A673 (cell line): ENCODE data around the gene SEC14L3.

Experiments used
- EZH2 ChIP-seq: fragments of 200-600 bp; sonication (generic); IDR thresholded peaks from 2 replicates; pipeline ENCODE4 v1.6.1; 2017; ENCODE audit warnings: borderline replicate concordance, low read depth, mild to moderate bottlenecking, mixed read lengths, antibody characterized with exemption, low read length; ENCODE audit not compliant: poor library complexity, severe bottlenecking
- TF ChIP-seq, protein P1 (sequence below): fragments of 300-800, 200-600 bp; sonication (generic); conservative IDR thresholded peaks from 2 replicates; pipeline ENCODE4 v1.5.1; 2017; ENCODE audit warnings: low read depth, mild to moderate bottlenecking, antibody characterized with exemption, low read length, moderate library complexity, mixed read lengths

DNA sequence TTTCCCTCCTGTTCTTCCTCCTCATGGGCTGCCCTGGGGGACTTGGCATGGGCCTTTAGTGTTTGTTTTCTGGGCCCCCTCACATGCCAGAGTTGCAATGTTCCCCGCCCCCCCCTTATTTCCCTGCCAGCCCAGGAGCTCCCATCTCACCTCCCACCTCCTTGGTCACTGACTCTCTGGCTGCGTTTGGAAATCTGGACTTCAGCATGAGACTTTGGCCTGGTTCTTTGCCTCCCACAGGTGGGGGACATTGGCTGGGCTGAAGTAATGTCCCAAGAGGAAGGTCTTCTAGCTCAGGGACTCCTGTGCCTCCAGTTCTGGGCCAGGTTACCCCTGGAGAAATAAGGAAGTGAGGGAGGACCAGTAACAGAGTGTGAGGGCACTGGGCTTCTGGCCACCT is 39.3 kb downstream of the SEC14L3 start:
- TF ChIP-seq EZH2 = no peak
- TF ChIP-seq, protein P1, sequence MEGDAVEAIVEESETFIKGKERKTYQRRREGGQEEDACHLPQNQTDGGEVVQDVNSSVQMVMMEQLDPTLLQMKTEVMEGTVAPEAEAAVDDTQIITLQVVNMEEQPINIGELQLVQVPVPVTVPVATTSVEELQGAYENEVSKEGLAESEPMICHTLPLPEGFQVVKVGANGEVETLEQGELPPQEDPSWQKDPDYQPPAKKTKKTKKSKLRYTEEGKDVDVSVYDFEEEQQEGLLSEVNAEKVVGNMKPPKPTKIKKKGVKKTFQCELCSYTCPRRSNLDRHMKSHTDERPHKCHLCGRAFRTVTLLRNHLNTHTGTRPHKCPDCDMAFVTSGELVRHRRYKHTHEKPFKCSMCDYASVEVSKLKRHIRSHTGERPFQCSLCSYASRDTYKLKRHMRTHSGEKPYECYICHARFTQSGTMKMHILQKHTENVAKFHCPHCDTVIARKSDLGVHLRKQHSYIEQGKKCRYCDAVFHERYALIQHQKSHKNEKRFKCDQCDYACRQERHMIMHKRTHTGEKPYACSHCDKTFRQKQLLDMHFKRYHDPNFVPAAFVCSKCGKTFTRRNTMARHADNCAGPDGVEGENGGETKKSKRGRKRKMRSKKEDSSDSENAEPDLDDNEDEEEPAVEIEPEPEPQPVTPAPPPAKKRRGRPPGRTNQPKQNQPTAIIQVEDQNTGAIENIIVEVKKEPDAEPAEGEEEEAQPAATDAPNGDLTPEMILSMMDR = no peak
